Fibroblast of the aortic adventitia (primary cell): ENCODE data around the gene RTTN. TPM values are rescaled to one million over a fixed set of nuclear protein-coding genes. Genes with fewer than 3 reads are reported as not detected.

Experiments
- DNase-seq: peaks from one replicate; pipeline ENCODE4 v3.0.0-alpha.2; 2010; ENCODE audit warnings: low read depth
- H3K4me3 ChIP-seq: 2 replicates; pipeline ENCODE4 v1.5.1; 2011; ENCODE audit warnings: low read depth, mild to moderate bottlenecking, control low read depth, low read length, moderate library complexity
- total RNA-seq: library from RNA; depleted of rRNA; stranded (reverse); fragments of >200 nt; gene quantifications from 2 replicates; pipeline ENCODE4 v1.2.3, GENCODE V29; 2012; ENCODE audit warnings: low replicate concordance
- TF ChIP-seq, protein P1 (sequence below): IDR thresholded peaks from 2 replicates; pipeline ENCODE4 v1.5.1; 2011; ENCODE audit warnings: mild to moderate bottlenecking, low read length, control low read depth, inconsistent platforms; ENCODE audit not compliant: insufficient read depth

Gene RTTN
- total RNA-seq, 1 donor = 38.6 TPM

DNA sequence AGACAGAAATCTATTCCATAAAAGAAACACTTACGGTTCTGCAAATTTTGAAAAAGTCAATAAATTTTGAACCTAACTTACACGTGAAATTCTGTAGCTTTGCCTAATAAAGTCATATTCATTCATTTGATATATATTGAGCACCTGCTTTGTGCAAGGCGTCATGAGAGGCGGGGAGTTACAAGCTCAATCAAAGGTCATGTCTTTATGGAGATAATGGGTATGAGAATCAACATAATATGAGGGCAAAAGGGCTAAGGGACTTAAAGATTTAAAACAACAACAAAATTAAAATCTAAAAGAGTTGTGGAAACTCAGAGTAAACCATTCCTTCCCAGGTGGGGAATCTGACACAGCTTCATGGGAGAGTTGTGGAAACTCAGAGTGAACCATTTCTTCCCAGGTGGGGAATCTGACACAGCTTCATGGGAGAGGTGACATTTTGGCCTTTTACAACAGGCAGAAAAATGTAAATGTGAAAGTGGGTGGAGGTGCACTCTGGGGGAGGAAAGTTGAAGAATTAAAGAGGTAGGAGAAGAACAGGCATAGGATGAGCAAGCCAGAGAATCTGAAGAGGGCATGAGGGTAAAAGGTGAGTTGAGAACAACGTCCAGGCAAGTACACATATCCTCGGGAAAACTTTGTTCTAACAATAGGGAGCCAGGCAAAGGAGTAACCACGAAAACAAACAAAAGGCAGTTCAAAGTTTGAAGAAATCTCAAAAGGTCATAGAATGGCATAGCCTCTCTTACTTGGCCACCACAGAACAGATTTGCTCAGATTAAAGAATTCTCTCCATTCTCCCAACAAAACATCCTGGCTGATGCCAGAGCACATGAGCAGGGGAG, 208.3 kb downstream of the RTTN start:
- no peak for DNase-seq
- TF ChIP-seq, protein P1, sequence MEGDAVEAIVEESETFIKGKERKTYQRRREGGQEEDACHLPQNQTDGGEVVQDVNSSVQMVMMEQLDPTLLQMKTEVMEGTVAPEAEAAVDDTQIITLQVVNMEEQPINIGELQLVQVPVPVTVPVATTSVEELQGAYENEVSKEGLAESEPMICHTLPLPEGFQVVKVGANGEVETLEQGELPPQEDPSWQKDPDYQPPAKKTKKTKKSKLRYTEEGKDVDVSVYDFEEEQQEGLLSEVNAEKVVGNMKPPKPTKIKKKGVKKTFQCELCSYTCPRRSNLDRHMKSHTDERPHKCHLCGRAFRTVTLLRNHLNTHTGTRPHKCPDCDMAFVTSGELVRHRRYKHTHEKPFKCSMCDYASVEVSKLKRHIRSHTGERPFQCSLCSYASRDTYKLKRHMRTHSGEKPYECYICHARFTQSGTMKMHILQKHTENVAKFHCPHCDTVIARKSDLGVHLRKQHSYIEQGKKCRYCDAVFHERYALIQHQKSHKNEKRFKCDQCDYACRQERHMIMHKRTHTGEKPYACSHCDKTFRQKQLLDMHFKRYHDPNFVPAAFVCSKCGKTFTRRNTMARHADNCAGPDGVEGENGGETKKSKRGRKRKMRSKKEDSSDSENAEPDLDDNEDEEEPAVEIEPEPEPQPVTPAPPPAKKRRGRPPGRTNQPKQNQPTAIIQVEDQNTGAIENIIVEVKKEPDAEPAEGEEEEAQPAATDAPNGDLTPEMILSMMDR = no peak
- H3K4me3 ChIP-seq = no peak overlapping the region

DNA sequence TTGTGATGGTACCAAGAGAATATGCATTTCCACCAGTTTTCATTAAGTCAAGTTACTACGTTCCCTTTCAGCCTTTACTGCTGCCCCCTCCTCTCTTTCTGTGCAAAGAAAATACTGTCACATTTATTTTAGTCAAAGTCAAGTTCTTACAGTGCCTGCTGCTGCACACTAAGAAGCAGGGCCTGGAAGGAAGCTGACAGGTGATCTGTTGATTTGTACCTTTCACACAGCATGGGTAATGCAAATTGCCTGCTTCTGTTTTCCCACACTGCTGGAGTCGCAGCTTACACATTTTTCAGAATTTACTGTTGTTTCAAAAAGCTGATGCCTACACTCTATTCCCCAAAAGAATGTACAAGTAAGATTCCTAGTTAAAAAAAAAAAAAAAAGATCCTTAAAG, 209.1 kb downstream of the RTTN start:
- DNase-seq = no peak
- H3K4me3 ChIP-seq = no peak overlapping the region
- TF ChIP-seq, protein P1 = no peak

DNA sequence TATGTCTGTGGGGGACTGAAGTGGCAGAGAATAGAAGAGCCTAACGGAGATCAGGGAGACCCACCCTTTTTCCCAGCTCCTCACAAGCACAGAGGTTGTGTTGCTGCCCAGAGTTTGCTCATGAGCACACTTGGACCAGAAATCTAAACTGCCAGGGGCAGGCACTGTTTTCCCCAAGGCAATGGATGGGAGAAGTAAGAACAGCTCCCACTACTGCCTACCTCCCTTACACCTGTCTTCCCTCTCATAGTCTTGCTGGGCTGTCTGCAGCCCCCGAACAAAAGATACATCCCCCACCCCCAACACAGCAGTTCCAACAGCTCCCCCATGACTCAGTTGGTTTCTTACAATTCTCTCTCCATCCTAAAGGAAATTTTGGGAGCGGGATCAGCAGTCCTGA, 209.7 kb downstream of the RTTN start:
- no peak for DNase-seq
- TF ChIP-seq, protein P1 = no peak
- H3K4me3 ChIP-seq = no peak overlapping the region

DNA sequence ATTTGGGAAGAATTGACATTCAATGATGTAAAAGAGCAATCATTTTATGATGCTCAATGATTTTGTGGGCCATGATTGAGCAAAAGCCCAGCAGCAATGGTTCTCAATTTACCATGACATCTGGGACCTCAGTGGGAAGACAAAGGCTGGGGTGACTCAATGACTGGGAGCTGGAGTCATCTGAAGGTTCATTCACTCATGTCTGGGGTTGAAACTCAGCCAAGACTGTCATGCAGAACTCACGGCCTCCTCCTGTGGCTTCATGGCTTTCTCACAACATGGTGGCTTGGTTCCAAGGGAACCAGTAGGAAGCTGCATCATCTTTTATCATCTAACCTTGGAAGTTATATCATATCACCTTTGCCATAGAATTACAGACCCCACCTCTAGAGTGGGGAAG, 212.7 kb downstream of the RTTN start:
- H3K4me3 ChIP-seq = no peak overlapping the region
- TF ChIP-seq, protein P1 = no peak
- peak; percentile 25 for DNase-seq

DNA sequence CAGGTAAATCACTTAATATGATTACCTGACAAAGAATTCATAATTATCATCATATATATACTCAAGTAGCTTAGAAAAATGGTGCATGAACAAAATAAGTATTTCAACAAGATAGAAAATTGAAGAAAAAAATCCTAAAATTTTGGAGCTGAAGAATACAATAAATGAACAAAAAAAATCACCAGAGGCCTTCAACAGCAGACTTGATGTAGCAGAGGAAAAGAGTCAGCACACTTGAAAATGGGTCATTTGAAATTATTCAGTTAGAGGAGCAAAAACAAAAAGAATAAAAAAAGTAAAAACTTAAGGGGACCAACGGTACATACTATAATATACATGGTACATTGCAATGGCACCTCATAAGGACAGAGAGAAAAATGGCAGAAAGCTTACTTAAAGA, 217.6 kb downstream of the RTTN start:
- TF ChIP-seq, protein P1 = no peak
- no peak for DNase-seq
- H3K4me3 ChIP-seq = no peak overlapping the region

DNA sequence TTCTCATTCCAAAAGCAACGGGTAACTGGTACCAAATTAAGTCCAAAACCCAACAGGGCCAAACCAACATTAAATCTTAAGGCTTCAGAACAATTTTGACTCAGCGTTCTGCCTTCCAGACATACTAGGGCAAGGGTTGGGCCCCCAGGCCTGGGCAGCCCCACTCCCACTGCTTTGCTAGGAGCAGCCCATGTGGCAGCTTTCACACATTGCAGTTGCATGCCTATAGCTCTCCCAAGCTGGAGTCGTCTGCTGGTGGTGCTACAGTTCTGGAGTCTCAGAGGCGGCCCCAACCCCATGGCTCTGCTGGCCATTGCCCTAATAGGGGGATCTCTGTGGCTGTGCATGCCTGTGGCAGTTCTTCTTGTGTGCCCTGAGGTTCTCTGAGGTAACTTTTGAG, 220.2 kb downstream of the RTTN start:
- DNase-seq = no peak
- H3K4me3 ChIP-seq = no peak overlapping the region
- TF ChIP-seq, protein P1 = no peak
